GM18511 (cell line): ENCODE measurements around the gene SAE1.

ENCODE experiments used
- ATAC-seq: cut with Tn5 transposase; IDR thresholded peaks from one replicate; pipeline ENCODE4 v1.9.1; 2021; ENCODE audit warnings: mild to moderate bottlenecking, moderate library complexity; ENCODE audit not compliant: unreplicated experiment

SAE1 gene

GRCh38 chr19:47258895-47259555 lies 128.4 kb downstream of the SAE1 start:
- ATAC-seq = no peak
